Neutrophil (primary cell): ENCODE results near the gene SSX2IP.
"Not testable (repeated sequence)": the region's sequence is repeated elsewhere in the genome, so short reads cannot be mapped to it uniquely, and the experiment has no call there.

Experiments used
- H3K27ac ChIP-seq: fragments of 200-600 bp; sonication (generic); 2 replicates; pipeline ENCODE4 v1.5.1; 2016; ENCODE audit warnings: mild to moderate bottlenecking, moderate library complexity
- H3K27me3 ChIP-seq: fragments of 200-600 bp; sonication (generic); 2 replicates; pipeline ENCODE4 v1.6.0; 2016; ENCODE audit warnings: mild to moderate bottlenecking
- H3K36me3 ChIP-seq: fragments of 200-600 bp; sonication (generic); 2 replicates; pipeline ENCODE4 v1.5.1; 2017
- H3K4me1 ChIP-seq, 2 experiments: fragments of 200-600 bp in 1 of 2; sonication (generic) in 1 of 2; 1 replicate in 1 of 2; 2 replicates in 1 of 2; pipeline versions ENCODE4 v1.5.1 to v1.6.1; 2013 to 2016; ENCODE audit warnings: low read depth in 1 of 2, low read length in 1 of 2, mild to moderate bottlenecking in 1 of 2, moderate library complexity in 1 of 2; ENCODE audit not compliant: control insufficient read depth in 1 of 2, insufficient read depth in 1 of 2
- H3K4me3 ChIP-seq, 2 experiments: fragments of 200-600 bp in 1 of 2; sonication (generic) in 1 of 2; 1 replicate in 1 of 2; 2 replicates in 1 of 2; pipeline ENCODE4 v1.5.1; 2013 to 2016; ENCODE audit warnings: low read depth in 1 of 2, low read length in 1 of 2, mild to moderate bottlenecking in 1 of 2, moderate library complexity in 1 of 2
- H3K9me3 ChIP-seq: fragments of 200-600 bp; sonication (generic); 2 replicates; pipeline ENCODE4 v1.5.1; 2016
- TF ChIP-seq, protein P1 (sequence below): fragments of 200-600 bp; sonication (generic); IDR thresholded peaks from 2 replicates; pipeline ENCODE4 v1.5.1; 2016; ENCODE audit warnings: antibody characterized with exemption

SSX2IP gene

DNA sequence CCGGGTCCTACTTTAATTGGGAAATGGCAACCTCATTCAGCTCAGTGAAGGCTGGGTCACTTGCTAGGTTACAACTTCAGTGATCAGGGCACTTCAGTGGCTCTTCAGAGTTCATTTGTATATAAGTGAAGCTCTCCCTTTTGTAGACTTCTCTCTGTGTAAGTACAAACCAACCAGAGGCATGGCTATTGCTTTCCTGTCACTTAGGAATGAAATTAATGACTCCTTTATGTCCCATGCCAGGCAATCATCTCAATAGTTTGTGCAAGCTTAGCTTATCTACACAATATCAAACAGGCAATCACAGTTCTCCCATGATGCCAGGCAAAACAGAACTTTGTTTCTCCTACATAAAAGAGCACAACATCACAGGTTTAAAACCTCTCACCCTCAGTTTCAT, 93.2 kb downstream of the SSX2IP start:
- Histone ChIP-seq H3K27ac (no peak overlapping the region), H3K36me3 (no peaks in the 10 kb centered on the region), H3K4me1 (no peaks in the 10 kb centered on the region), H3K9me3 (no peaks in the 10 kb centered on the region), H3K27me3 (no peaks in the 10 kb centered on the region), H3K4me3 (no peak overlapping the region)
- TF ChIP-seq, protein P1, sequence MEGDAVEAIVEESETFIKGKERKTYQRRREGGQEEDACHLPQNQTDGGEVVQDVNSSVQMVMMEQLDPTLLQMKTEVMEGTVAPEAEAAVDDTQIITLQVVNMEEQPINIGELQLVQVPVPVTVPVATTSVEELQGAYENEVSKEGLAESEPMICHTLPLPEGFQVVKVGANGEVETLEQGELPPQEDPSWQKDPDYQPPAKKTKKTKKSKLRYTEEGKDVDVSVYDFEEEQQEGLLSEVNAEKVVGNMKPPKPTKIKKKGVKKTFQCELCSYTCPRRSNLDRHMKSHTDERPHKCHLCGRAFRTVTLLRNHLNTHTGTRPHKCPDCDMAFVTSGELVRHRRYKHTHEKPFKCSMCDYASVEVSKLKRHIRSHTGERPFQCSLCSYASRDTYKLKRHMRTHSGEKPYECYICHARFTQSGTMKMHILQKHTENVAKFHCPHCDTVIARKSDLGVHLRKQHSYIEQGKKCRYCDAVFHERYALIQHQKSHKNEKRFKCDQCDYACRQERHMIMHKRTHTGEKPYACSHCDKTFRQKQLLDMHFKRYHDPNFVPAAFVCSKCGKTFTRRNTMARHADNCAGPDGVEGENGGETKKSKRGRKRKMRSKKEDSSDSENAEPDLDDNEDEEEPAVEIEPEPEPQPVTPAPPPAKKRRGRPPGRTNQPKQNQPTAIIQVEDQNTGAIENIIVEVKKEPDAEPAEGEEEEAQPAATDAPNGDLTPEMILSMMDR: no peak

DNA sequence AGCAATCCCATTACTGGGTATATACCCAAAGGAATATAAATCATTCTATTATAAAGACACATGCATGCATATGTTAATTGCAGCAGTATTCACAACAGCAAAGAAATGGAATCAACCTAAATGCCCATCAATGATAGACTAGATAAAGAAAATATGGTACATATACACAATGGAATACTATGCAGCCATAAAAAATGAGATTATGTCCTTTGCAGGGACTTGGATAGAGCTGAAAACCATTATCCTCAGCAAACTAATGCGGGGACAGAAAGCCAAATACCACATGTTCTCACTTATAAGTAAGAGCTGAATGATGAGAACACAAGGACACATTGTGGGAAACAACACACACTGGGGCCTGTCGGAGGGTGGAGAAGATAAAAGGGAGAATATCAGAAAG, 95.3 kb downstream of the SSX2IP start:
- not testable (repeated sequence) for H3K9me3 ChIP-seq, H3K36me3 ChIP-seq

More for the DNA sequence above, 95.3 kb downstream of the SSX2IP start:
- not testable (repeated sequence) for H3K27me3 ChIP-seq, H3K4me3 ChIP-seq, H3K27ac ChIP-seq, H3K4me1 ChIP-seq
